Right atrium auricular region (tissue), 2 donors: ENCODE results near the gene SORBS1. TPM values are rescaled to one million over a fixed set of nuclear protein-coding genes. Genes with fewer than 3 reads are reported as not detected.

Experiments used
- DNase-seq: peaks from one replicate; pipeline ENCODE4 v3.0.0-alpha.2; 2019; ENCODE audit warnings: low spot score
- H3K27ac ChIP-seq, 2 donors: fragments of 200-600 bp; sonication (generic); 1 replicate in 1 of 2; 2 replicates in 1 of 2; pipeline ENCODE4 v1.5.1; 2016 to 2019
- H3K27me3 ChIP-seq, 2 donors: fragments of 200-600 bp; sonication (generic); one replicate each; pipeline versions ENCODE4 v1.5.1 to v1.6.0; 2017 to 2019
- H3K36me3 ChIP-seq: fragments of 200-600 bp; sonication (generic); one replicate; pipeline ENCODE4 v1.5.1; 2016
- H3K4me1 ChIP-seq, 2 donors: fragments of 200-600 bp; sonication (generic); one replicate each; pipeline versions ENCODE4 v1.5.1 to v1.6.0; 2017 to 2019
- H3K4me3 ChIP-seq, 2 donors: fragments of 200-600 bp; sonication (generic); 1 replicate in 1 of 2; 2 replicates in 1 of 2; pipeline ENCODE4 v1.5.1; 2017 to 2019; ENCODE audit warnings: mild to moderate bottlenecking in 1 of 2, moderate library complexity in 1 of 2
- H3K9me3 ChIP-seq, 2 donors: fragments of 200-600 bp; sonication (generic); one replicate each; pipeline ENCODE4 v1.5.1; 2019
- CTCF ChIP-seq, 2 donors: fragments of 200-600 bp; sonication (generic); IDR thresholded peaks; one replicate each; pipeline ENCODE4 v1.5.1; 2019; ENCODE audit warnings: antibody characterized with exemption in 2 of 2
- total RNA-seq, 2 donors: library from RNA; depleted of rRNA; stranded (reverse); fragments of >200 nt; gene quantifications; one replicate each; pipeline ENCODE4 v1.1.0, GENCODE V29; 2016

The SORBS1 gene
- total RNA-seq, 2 donors from 2014 or later, result 742 to 815 TPM

- Histone ChIP-seq H3K4me1 (peaks cover 0 to 73% of the 10 kb centered on the region in 2 donors), H3K4me3 (no peak overlapping the region), H3K36me3 (peaks cover 79% of the 10 kb centered on the region), H3K9me3 (no peaks in the 10 kb centered on the region), H3K27ac (peak overlapping the region; percentile 95 to 99), H3K27me3 (no peaks in the 10 kb centered on the region)
- no peak for TF ChIP-seq CTCF (IDR thresholded peaks at IDR 0.05)
- peak; percentile 59 for DNase-seq
These were observed 152.8 kb downstream of the SORBS1 start for GRCh38 chr10:95408148-95408960.

GRCh38 chr10:95407546-95407945 is 153.6 kb downstream of the SORBS1 start:
- TF ChIP-seq CTCF (IDR thresholded peaks at IDR 0.05), result no peak
- Histone ChIP-seq H3K4me1 (peaks cover 0 to 68% of the 10 kb centered on the region in 2 donors), H3K9me3 (no peaks in the 10 kb centered on the region), H3K4me3 (no peak overlapping the region), H3K27ac (peak overlapping the region; percentile 95 to 99), H3K27me3 (no peaks in the 10 kb centered on the region), H3K36me3 (peaks cover 86% of the 10 kb centered on the region)
- peak; percentile 16 for DNase-seq

- peak; percentile 84 for DNase-seq
- no peaks in the 10 kb centered on the region for H3K9me3 ChIP-seq
- H3K4me1 ChIP-seq, result peaks cover 0 to 70% of the 10 kb centered on the region in 2 donors
- no peak overlapping the region for H3K4me3 ChIP-seq
- H3K36me3 ChIP-seq, result peaks cover 86% of the 10 kb centered on the region
- no peaks in the 10 kb centered on the region for H3K27me3 ChIP-seq
- H3K27ac ChIP-seq, result peak overlapping the region; percentile 95 to 99
- no peak for TF ChIP-seq CTCF (IDR thresholded peaks at IDR 0.05)
These were observed 154.4 kb downstream of the SORBS1 start for GRCh38 chr10:95406651-95407280.

GRCh38 chr10:95405655-95406054 is 155.5 kb downstream of the SORBS1 start:
- Histone ChIP-seq H3K36me3 (peaks cover 87% of the 10 kb centered on the region), H3K27ac (peak overlapping the region; percentile 95 to 99), H3K4me1 (peaks cover 0 to 71% of the 10 kb centered on the region in 2 donors), H3K9me3 (no peaks in the 10 kb centered on the region), H3K4me3 (no peak overlapping the region), H3K27me3 (no peaks in the 10 kb centered on the region)
- no peak for TF ChIP-seq CTCF (IDR thresholded peaks at IDR 0.05)
- DNase-seq, result no peak

GRCh38 chr10:95404864-95405263 is 156.3 kb downstream of the SORBS1 start:
- TF ChIP-seq CTCF (IDR thresholded peaks at IDR 0.05), result no peak
- peaks cover 88% of the 10 kb centered on the region for H3K36me3 ChIP-seq
- H3K4me1 ChIP-seq, result peaks cover 0 to 72% of the 10 kb centered on the region in 2 donors

More at GRCh38 chr10:95404864-95405263, 156.3 kb downstream of the SORBS1 start:
- DNase-seq, result no peak
- H3K4me3 ChIP-seq, result no peak overlapping the region
- peak overlapping the region; percentile 95 to 99 for H3K27ac ChIP-seq
- H3K9me3 ChIP-seq, result no peaks in the 10 kb centered on the region
- no peaks in the 10 kb centered on the region for H3K27me3 ChIP-seq
